GM12878 (cell line): ENCODE data around the gene KIF2A. TPM values are rescaled to one million over a fixed set of nuclear protein-coding genes. Genes with fewer than 3 reads are reported as not detected.
A peak's percentile ranks its signal among the peaks of the same experiment; 100 is the strongest.

Experiments used
- BCL11A ChIP-seq: IDR thresholded peaks from 2 replicates; pipeline ENCODE4 v1.6.1; 2011; ENCODE audit warnings: low read depth, low read length
- BHLHE40 ChIP-seq, 2 experiments: fragments of 450-650 bp in 1 of 2; IDR thresholded peaks; 2 replicates each; pipeline ENCODE4 v1.6.1; 2011 to 2017; ENCODE audit warnings: low read depth in 2 of 2, borderline replicate concordance in 1 of 2, improper control_type of control experiment in 1 of 2, low read length in 1 of 2, mild to moderate bottlenecking in 1 of 2
- ETV6 ChIP-seq, 2 experiments: fragments of 450-650 bp in 1 of 2; IDR thresholded peaks in 1 of 2; conservative IDR thresholded peaks in 1 of 2; 2 replicates each; pipeline ENCODE4 v1.6.1; 2014; ENCODE audit warnings: antibody characterized with exemption in 1 of 2, borderline replicate concordance in 1 of 2, low read depth in 1 of 2, mild to moderate bottlenecking in 1 of 2, moderate library complexity in 1 of 2
- HCFC1 ChIP-seq: fragments of 150-350 bp; IDR thresholded peaks from 2 replicates; pipeline ENCODE4 v1.6.1; 2014; ENCODE audit warnings: low read length
- LARP7 ChIP-seq: fragments of 450-650 bp; IDR thresholded peaks from 2 replicates; pipeline ENCODE4 v1.6.1; 2017; ENCODE audit warnings: mild to moderate bottlenecking
- MYB ChIP-seq: fragments of 150-350 bp; IDR thresholded peaks from 2 replicates; pipeline ENCODE4 v1.6.1; 2014; ENCODE audit warnings: mild to moderate bottlenecking, low read depth, low read length, borderline replicate concordance
- MYC ChIP-seq: IDR thresholded peaks from 2 replicates; pipeline ENCODE4 v1.6.1; 2011; ENCODE audit warnings: mild to moderate bottlenecking, low read length, moderate library complexity, inconsistent platforms; ENCODE audit not compliant: insufficient read depth, insufficient replicate concordance, insufficient read length, severe bottlenecking
- NR2C1 ChIP-seq: fragments of 450-650 bp; IDR thresholded peaks from 2 replicates; pipeline ENCODE4 v1.6.1; 2017; ENCODE audit warnings: antibody characterized with exemption, mild to moderate bottlenecking, moderate library complexity
- POLR2AphosphoS5 ChIP-seq: IDR thresholded peaks from 2 replicates; pipeline ENCODE4 v1.6.1; 2011; ENCODE audit warnings: mild to moderate bottlenecking, low read length, inconsistent platforms
- WRNIP1 ChIP-seq: IDR thresholded peaks from 2 replicates; pipeline ENCODE4 v1.6.1; 2011; ENCODE audit warnings: low read depth, low read length, improper control_type of control experiment, borderline replicate concordance
- ZBED1 ChIP-seq: IDR thresholded peaks from 2 replicates; pipeline ENCODE4 v1.6.1; 2016; ENCODE audit warnings: borderline replicate concordance
- ZBTB33 ChIP-seq: fragments of 450-650 bp; IDR thresholded peaks from 2 replicates; pipeline ENCODE4 v1.6.1; 2017; ENCODE audit warnings: mild to moderate bottlenecking
- ZBTB40 ChIP-seq: fragments of 450-650 bp; IDR thresholded peaks from 2 replicates; pipeline ENCODE4 v1.6.1; 2016; ENCODE audit warnings: mild to moderate bottlenecking, moderate library complexity, borderline replicate concordance
- polyA plus RNA-seq, 11 experiments: library from polyadenylated mRNA; depleted of rRNA in 4 of 11; unstranded in 6 of 11; stranded (reverse) in 5 of 11; fragments of >200 nt; fragmentation: Nextera tagmentation in 4 of 11; fragmentation: Illumina TruSeq in 1 of 11; extraction: Ambion mirVana in 4 of 11; extraction: Trizol in 1 of 11; gene quantifications; 1 replicate in 1 of 11; 2 replicates in 10 of 11; pipeline versions ENCODE4 v1.2.1 to v1.2.3, GENCODE V29; 2011 to 2016; ENCODE audit warnings: inconsistent platforms in 2 of 11, missing spikeins in 2 of 11, low read depth in 1 of 11
- total RNA-seq, 4 experiments: library from RNA; depleted of rRNA in 3 of 4; stranded (reverse); fragments of >200 nt in 3 of 4; fragmentation: Illumina TruSeq in 1 of 4; extraction: Trizol in 1 of 4; gene quantifications; 2 replicates each; pipeline versions ENCODE4 v1.2.1 to v1.2.3, GENCODE V29; 2013 to 2021
- TF ChIP-seq, protein P1 (sequence below): fragments of 450-650 bp; formaldehyde crosslinking; IDR thresholded peaks from 2 replicates; pipeline ENCODE4 v1.4.0; 2022; ENCODE audit warnings: mild to moderate bottlenecking, moderate library complexity
- TF ChIP-seq, protein P2 (sequence below): fragments of 450-650 bp; formaldehyde crosslinking; IDR thresholded peaks from 2 replicates; pipeline ENCODE4 v1.5.0; 2022; ENCODE audit warnings: mild to moderate bottlenecking, missing genetic modification characterization

KIF2A gene
- total and polyA plus RNA-seq, 10 of the 15 experiments (the other 5 are each of a cell fraction or from before 2014, with no cell fraction given): 35.9 to 124 (median 80.1) TPM

- TF ChIP-seq MYB: no peak
- no peak for TF ChIP-seq BCL11A
- TF ChIP-seq WRNIP1: no peak
- TF ChIP-seq BHLHE40 (IDR thresholded peaks at IDR 0.05; ENCODE audit: borderline replicate concordance in 1 of 2, low read depth in 2 of 2, low read length in 1 of 2): peak in 1 of 2 experiments; percentile 79
- TF ChIP-seq, protein P1, sequence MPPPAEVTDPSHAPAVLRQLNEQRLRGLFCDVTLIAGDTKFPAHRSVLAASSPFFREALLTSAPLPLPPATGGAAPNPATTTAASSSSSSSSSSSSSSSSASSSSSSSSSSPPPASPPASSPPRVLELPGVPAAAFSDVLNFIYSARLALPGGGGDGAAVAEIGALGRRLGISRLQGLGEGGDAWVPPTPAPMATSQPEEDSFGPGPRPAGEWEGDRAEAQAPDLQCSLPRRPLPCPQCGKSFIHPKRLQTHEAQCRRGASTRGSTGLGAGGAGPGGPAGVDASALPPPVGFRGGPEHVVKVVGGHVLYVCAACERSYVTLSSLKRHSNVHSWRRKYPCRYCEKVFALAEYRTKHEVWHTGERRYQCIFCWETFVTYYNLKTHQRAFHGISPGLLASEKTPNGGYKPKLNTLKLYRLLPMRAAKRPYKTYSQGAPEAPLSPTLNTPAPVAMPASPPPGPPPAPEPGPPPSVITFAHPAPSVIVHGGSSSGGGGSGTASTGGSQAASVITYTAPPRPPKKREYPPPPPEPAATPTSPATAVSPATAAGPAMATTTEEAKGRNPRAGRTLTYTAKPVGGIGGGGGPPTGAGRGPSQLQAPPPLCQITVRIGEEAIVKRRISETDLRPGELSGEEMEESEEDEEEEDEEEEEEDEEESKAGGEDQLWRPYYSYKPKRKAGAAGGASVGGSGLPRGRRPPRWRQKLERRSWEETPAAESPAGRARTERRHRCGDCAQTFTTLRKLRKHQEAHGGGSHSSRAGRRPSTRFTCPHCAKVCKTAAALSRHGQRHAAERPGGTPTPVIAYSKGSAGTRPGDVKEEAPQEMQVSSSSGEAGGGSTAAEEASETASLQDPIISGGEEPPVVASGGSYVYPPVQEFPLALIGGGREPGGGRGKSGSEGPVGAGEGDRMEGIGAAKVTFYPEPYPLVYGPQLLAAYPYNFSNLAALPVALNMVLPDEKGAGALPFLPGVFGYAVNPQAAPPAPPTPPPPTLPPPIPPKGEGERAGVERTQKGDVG (CRISPR knock-in tag): no peak
- no peak for TF ChIP-seq ETV6 (conservative IDR thresholded peaks at IDR 0.05 in 1 of 2, IDR thresholded peaks at IDR 0.05 in 1 of 2; ENCODE audit: borderline replicate concordance in 1 of 2, low read depth in 1 of 2)
- peak; percentile 94 for TF ChIP-seq LARP7
- TF ChIP-seq MYC: peak; percentile 97
- TF ChIP-seq NR2C1: peak; percentile 37; the same call in 1 of the 2 replicates
- TF ChIP-seq ZBED1: no peak
- no peak; the same call in 1 of the 2 replicates for TF ChIP-seq ZBTB40
- TF ChIP-seq, protein P2, sequence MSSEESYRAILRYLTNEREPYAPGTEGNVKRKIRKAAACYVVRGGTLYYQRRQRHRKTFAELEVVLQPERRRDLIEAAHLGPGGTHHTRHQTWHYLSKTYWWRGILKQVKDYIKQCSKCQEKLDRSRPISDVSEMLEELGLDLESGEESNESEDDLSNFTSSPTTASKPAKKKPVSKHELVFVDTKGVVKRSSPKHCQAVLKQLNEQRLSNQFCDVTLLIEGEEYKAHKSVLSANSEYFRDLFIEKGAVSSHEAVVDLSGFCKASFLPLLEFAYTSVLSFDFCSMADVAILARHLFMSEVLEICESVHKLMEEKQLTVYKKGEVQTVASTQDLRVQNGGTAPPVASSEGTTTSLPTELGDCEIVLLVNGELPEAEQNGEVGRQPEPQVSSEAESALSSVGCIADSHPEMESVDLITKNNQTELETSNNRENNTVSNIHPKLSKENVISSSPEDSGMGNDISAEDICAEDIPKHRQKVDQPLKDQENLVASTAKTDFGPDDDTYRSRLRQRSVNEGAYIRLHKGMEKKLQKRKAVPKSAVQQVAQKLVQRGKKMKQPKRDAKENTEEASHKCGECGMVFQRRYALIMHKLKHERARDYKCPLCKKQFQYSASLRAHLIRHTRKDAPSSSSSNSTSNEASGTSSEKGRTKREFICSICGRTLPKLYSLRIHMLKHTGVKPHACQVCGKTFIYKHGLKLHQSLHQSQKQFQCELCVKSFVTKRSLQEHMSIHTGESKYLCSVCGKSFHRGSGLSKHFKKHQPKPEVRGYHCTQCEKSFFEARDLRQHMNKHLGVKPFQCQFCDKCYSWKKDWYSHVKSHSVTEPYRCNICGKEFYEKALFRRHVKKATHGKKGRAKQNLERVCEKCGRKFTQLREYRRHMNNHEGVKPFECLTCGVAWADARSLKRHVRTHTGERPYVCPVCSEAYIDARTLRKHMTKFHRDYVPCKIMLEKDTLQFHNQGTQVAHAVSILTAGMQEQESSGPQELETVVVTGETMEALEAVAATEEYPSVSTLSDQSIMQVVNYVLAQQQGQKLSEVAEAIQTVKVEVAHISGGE (CRISPR knock-in tag): peak; percentile 26; the same call in 1 of the 2 replicates
- no peak for TF ChIP-seq ZBTB33
- TF ChIP-seq POLR2AphosphoS5: peak; percentile 93
- TF ChIP-seq HCFC1: peak; percentile 88
These were observed 97.6 kb downstream of the KIF2A start, which contains the start of gene DIMT1 (continued) for GRCh38 chr5:62403411-62404250.
